Stomach (tissue), 4 donors: ENCODE measurements around the gene GTSE1.
"Not testable (repeated sequence)": the region's sequence is repeated elsewhere in the genome, so short reads cannot be mapped to it uniquely, and the experiment has no call there.

Source experiments
- EP300 ChIP-seq: sonication (generic); formaldehyde crosslinking; IDR thresholded peaks from one replicate; pipeline ENCODE4 v1.6.1; 2017; ENCODE audit warnings: antibody characterized with exemption
- POLR2A ChIP-seq, 4 donors: fragments of 450-650 bp; IDR thresholded peaks; one replicate each; pipeline ENCODE4 v1.6.1; 2016; ENCODE audit warnings: antibody characterized with exemption in 4 of 4, control low read depth in 2 of 4, mild to moderate bottlenecking in 1 of 4, moderate library complexity in 1 of 4
- POLR2AphosphoS5 ChIP-seq, 3 donors: sonication (generic); formaldehyde crosslinking; IDR thresholded peaks; one replicate each; pipeline ENCODE4 v1.6.1; 2016; ENCODE audit warnings: antibody characterized with exemption in 3 of 3
- TF ChIP-seq, protein P1 (sequence below), 7 experiments: fragments of 450-650 bp in 4 of 7; fragments of 200-600 bp in 3 of 7; sonication (generic) in 3 of 7; IDR thresholded peaks; one replicate each; pipeline ENCODE4 v1.5.1; 2016 to 2019; ENCODE audit warnings: antibody characterized with exemption in 7 of 7, control low read depth in 2 of 7, mild to moderate bottlenecking in 1 of 7

DNA sequence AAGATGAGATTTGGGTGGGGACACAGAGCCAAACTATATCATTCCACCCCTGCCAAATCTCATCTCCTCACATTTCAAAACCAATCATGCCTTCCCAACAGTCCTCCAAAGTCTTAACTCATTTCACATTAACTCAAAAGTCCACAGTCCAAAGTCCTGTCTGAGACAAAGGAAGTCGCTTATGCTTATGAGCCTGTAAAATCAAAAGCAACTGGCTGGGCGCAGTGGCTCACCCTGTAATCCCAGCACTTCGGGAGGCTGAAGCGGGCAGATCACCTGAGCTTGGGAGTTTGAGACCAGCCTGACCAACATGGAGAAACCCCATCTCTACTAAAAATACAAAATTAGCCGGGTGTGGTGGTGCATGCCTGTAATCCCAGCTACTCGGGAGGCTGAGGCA, 32.1 kb upstream of the GTSE1 start:
- TF ChIP-seq, protein P1, sequence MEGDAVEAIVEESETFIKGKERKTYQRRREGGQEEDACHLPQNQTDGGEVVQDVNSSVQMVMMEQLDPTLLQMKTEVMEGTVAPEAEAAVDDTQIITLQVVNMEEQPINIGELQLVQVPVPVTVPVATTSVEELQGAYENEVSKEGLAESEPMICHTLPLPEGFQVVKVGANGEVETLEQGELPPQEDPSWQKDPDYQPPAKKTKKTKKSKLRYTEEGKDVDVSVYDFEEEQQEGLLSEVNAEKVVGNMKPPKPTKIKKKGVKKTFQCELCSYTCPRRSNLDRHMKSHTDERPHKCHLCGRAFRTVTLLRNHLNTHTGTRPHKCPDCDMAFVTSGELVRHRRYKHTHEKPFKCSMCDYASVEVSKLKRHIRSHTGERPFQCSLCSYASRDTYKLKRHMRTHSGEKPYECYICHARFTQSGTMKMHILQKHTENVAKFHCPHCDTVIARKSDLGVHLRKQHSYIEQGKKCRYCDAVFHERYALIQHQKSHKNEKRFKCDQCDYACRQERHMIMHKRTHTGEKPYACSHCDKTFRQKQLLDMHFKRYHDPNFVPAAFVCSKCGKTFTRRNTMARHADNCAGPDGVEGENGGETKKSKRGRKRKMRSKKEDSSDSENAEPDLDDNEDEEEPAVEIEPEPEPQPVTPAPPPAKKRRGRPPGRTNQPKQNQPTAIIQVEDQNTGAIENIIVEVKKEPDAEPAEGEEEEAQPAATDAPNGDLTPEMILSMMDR (IDR thresholded peaks at IDR 0.05) = not testable (repeated sequence)
- not testable (repeated sequence) for TF ChIP-seq POLR2A (IDR thresholded peaks at IDR 0.05); EP300
- peak in 1 of 3 donors; percentile 10 for TF ChIP-seq POLR2AphosphoS5 (IDR thresholded peaks at IDR 0.05)
